HEK293 (cell line): Measurements from ENCODE around the gene ARMH2.
"Not testable (repeated sequence)": the region's sequence is repeated elsewhere in the genome, so short reads cannot be mapped to it uniquely, and the experiment has no call there.

Source experiments
- CTCF ChIA-PET: fragments of 350-600 bp; formaldehyde crosslinking; extraction: SDS; loops from one replicate; lab custom pipeline; 2021; ENCODE audit warnings: antibody characterized with exemption; lab: Yijun Ruan, JAX
- POLR2A ChIA-PET: fragments of 300-600 bp; formaldehyde crosslinking; extraction: SDS; loops from one replicate; lab custom pipeline; 2020; ENCODE audit warnings: antibody characterized with exemption, inconsistent platforms; lab: Yijun Ruan, JAX
- H3K27ac ChIP-seq: fragments of 200-500 bp; sonication (Bioruptor generic); 2 replicates; pipeline ENCODE4 v1.5.1; 2014; ENCODE audit warnings: low read depth, low read length, control low read depth, inconsistent platforms; ENCODE audit errors: extremely low read depth
- H3K36me3 ChIP-seq, 2 experiments: fragments of 200-500 bp in 1 of 2; sonication (Bioruptor generic) in 1 of 2; 1 replicate in 1 of 2; 2 replicates in 1 of 2; pipeline ENCODE4 v1.5.1; 2014 to 2017; ENCODE audit warnings: inconsistent platforms in 2 of 2, low read length in 2 of 2; ENCODE audit not compliant: control insufficient read depth in 2 of 2, insufficient read depth in 1 of 2
- H3K4me1 ChIP-seq: fragments of 200-500 bp; sonication (Bioruptor generic); 2 replicates; pipeline ENCODE4 v1.5.1; 2014; ENCODE audit warnings: mild to moderate bottlenecking, low read length, inconsistent platforms; ENCODE audit not compliant: control insufficient read depth, insufficient read depth
- H3K4me3 ChIP-seq: 2 replicates; pipeline ENCODE4 v1.5.1; 2011; ENCODE audit warnings: low read depth, mild to moderate bottlenecking, control low read depth, low read length, moderate library complexity
- H3K9me3 ChIP-seq: fragments of 200-500 bp; sonication (Bioruptor generic); 2 replicates; pipeline ENCODE4 v1.5.1; 2014; ENCODE audit warnings: low read depth, low read length, inconsistent platforms; ENCODE audit not compliant: control insufficient read depth, insufficient read depth
- BCL11B ChIP-seq: fragments of 450-650 bp; formaldehyde crosslinking; IDR thresholded peaks from 2 replicates; pipeline ENCODE4 v1.5.1; 2016; ENCODE audit warnings: low read depth, missing biosample characterization, missing genetic modification characterization
- SALL2 ChIP-seq: fragments of 450-650 bp; formaldehyde crosslinking; IDR thresholded peaks from 2 replicates; pipeline ENCODE4 v1.5.0; 2017; ENCODE audit warnings: missing biosample characterization, mild to moderate bottlenecking, missing genetic modification characterization, borderline replicate concordance
- SCRT2 ChIP-seq: fragments of 450-650 bp; formaldehyde crosslinking; IDR thresholded peaks from 2 replicates; pipeline ENCODE4 v1.5.1; 2016; ENCODE audit warnings: missing biosample characterization, missing genetic modification characterization
- SETDB1 ChIP-seq: IDR thresholded peaks from one replicate; pipeline ENCODE4 v1.6.1; 2017; ENCODE audit warnings: mild to moderate bottlenecking, low read length, moderate library complexity, mixed read lengths; ENCODE audit not compliant: insufficient read length
- ZEB2 ChIP-seq: fragments of 450-650 bp; formaldehyde crosslinking; IDR thresholded peaks from 2 replicates; pipeline ENCODE4 v1.5.1; 2016; ENCODE audit warnings: missing biosample characterization, missing genetic modification characterization
- ZNF10 ChIP-seq: fragments of 450-650 bp; formaldehyde crosslinking; IDR thresholded peaks from 2 replicates; pipeline ENCODE4 v1.5.1; 2017; ENCODE audit warnings: missing biosample characterization, missing genetic modification characterization
- ZNF19 ChIP-seq: fragments of 450-650 bp; formaldehyde crosslinking; IDR thresholded peaks from 2 replicates; pipeline ENCODE4; 2016; ENCODE audit warnings: missing biosample characterization, missing genetic modification characterization, low read depth
- ZNF2 ChIP-seq: fragments of 450-650 bp; formaldehyde crosslinking; IDR thresholded peaks from 2 replicates; pipeline ENCODE4 v1.5.1; 2016; ENCODE audit warnings: missing biosample characterization, missing genetic modification characterization
- ZNF221 ChIP-seq: fragments of 450-650 bp; formaldehyde crosslinking; IDR thresholded peaks from 2 replicates; pipeline ENCODE4 v1.5.1; 2017; ENCODE audit warnings: missing biosample characterization, missing genetic modification characterization, borderline replicate concordance
- ZNF324 ChIP-seq: fragments of 450-650 bp; formaldehyde crosslinking; IDR thresholded peaks from 2 replicates; pipeline ENCODE4 v1.5.1; 2016; ENCODE audit warnings: missing biosample characterization, missing genetic modification characterization
- ZNF350 ChIP-seq: fragments of 450-650 bp; formaldehyde crosslinking; IDR thresholded peaks from 2 replicates; pipeline ENCODE4 v1.5.0; 2017; ENCODE audit warnings: missing biosample characterization, mild to moderate bottlenecking, missing genetic modification characterization
- ZNF354C ChIP-seq: fragments of 450-650 bp; formaldehyde crosslinking; IDR thresholded peaks from 2 replicates; pipeline ENCODE4 v1.5.1; 2016; ENCODE audit warnings: missing biosample characterization, missing genetic modification characterization, low read depth, borderline replicate concordance
- ZNF514 ChIP-seq: fragments of 450-650 bp; formaldehyde crosslinking; IDR thresholded peaks from 2 replicates; pipeline ENCODE4 v1.5.1; 2016; ENCODE audit warnings: missing biosample characterization, missing genetic modification characterization
- ZNF521 ChIP-seq: fragments of 450-650 bp; formaldehyde crosslinking; IDR thresholded peaks from 2 replicates; pipeline ENCODE4 v1.5.1; 2017; ENCODE audit warnings: missing biosample characterization, mild to moderate bottlenecking, missing genetic modification characterization
- ZNF654 ChIP-seq: fragments of 450-650 bp; formaldehyde crosslinking; IDR thresholded peaks from 2 replicates; pipeline ENCODE4 v1.5.1; 2016; ENCODE audit warnings: low read depth, missing biosample characterization, missing genetic modification characterization
- ZNF660 ChIP-seq: fragments of 450-650 bp; IDR thresholded peaks from 2 replicates; pipeline ENCODE4 v1.5.1; 2018; ENCODE audit warnings: missing biosample characterization, mild to moderate bottlenecking, missing genetic modification characterization
- TF ChIP-seq, protein P1 (sequence below): fragments of 450-650 bp; formaldehyde crosslinking; IDR thresholded peaks from 2 replicates; pipeline ENCODE4 v1.5.1; 2016; ENCODE audit warnings: missing biosample characterization, missing genetic modification characterization
- TF ChIP-seq, protein P2 (sequence below): fragments of 450-650 bp; formaldehyde crosslinking; IDR thresholded peaks from 2 replicates; pipeline ENCODE4 v1.5.1; 2016; ENCODE audit warnings: missing biosample characterization, missing genetic modification characterization
- TF ChIP-seq, protein P3 (sequence below): fragments of 450-650 bp; formaldehyde crosslinking; IDR thresholded peaks from 2 replicates; pipeline ENCODE4 v1.5.1; 2016; ENCODE audit warnings: missing biosample characterization, missing genetic modification characterization
- TF ChIP-seq, protein P4 (sequence below): fragments of 450-650 bp; formaldehyde crosslinking; IDR thresholded peaks from 2 replicates; pipeline ENCODE4 v1.5.1; 2017; ENCODE audit warnings: missing biosample characterization, missing genetic modification characterization

Gene ARMH2

DNA sequence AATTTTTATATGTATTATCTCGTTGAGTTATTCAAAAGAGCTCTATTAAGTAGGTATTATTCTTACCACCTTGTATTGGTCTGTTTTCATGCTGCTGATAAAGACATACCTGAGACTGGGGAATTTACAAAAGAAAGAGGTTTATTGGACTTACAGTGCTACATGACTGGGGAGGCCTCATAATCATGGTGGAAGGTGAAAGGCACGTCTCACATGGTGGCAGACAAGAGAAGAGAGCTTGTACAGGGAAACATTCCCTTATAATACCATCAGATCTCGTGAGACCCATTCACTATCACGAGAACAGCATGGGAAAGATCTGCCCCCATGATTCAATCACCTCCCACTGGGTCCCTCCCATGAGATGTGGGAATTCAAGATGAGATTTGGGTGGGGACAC is 44.3 kb downstream of the ARMH2 start:
- H3K4me1 ChIP-seq, H3K9me3 ChIP-seq, POLR2A ChIA-PET, H3K27ac ChIP-seq, H3K36me3 ChIP-seq: not testable (repeated sequence)
- CTCF ChIA-PET = interaction anchor here (0.6 kb wide), 2 partner anchors 225 to 361 kb away, joined by 3 to 5 read pairs; no protein-coding TSS in a partner anchor
- TF ChIP-seq SETDB1 = peak; percentile 82
- TF ChIP-seq, all 188 proteins: peak for 1; not testable (repeated sequence) for 187
- H3K4me3 ChIP-seq = not testable (repeated sequence)

DNA sequence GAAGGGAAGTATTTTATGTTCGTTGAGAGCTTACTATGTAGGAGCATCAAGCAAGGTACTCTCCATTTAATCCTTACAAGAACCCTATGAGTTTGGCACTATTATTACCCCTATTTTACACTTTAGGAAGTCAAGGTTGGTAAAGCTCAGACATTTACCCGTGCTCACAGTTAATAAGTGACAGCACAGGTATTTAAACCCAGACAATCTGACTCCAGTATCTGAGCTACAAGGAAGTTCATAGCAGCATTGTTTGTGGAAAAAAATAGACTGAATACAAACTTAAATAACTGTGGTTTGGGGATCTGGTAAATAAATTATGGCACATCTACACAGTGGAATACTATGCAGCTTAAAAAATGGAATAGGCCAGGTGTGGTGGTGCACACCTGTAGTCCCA is 45.2 kb downstream of the ARMH2 start:
- Histone ChIP-seq H3K4me3 (no peak overlapping the region), H3K36me3 (no peaks in the 10 kb centered on the region), H3K4me1 (no peaks in the 10 kb centered on the region), H3K9me3 (no peaks in the 10 kb centered on the region), H3K27ac (no peak overlapping the region)
- no peak for TF ChIP-seq ZNF654 (tag by site-specific recombination)
- TF ChIP-seq, protein P1, sequence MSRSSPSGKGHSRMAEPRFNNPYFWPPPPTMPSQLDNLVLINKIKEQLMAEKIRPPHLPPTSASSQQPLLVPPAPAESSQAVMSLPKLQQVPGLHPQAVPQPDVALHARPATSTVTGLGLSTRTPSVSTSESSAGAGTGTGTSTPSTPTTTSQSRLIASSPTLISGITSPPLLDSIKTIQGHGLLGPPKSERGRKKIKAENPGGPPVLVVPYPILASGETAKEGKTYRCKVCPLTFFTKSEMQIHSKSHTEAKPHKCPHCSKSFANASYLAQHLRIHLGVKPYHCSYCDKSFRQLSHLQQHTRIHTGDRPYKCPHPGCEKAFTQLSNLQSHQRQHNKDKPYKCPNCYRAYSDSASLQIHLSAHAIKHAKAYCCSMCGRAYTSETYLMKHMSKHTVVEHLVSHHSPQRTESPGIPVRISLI = no peak
- TF ChIP-seq, protein P2, sequence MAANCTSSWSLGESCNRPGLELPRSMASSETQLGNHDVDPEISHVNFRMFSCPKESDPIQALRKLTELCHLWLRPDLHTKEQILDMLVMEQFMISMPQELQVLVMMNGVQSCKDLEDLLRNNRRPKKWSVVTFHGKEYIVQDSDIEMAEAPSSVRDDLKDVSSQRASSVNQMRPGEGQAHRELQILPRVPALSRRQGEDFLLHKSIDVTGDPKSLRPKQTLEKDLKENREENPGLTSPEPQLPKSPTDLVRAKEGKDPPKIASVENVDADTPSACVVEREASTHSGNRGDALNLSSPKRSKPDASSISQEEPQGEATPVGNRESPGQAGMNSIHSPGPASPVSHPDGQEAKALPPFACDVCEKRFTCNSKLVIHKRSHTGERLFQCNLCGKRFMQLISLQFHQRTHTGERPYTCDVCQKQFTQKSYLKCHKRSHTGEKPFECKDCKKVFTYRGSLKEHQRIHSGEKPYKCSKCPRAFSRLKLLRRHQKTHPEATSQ (tag by site-specific recombination) = no peak
- TF ChIP-seq SCRT2 (tag by site-specific recombination) = no peak
- TF ChIP-seq ZNF660 = no peak
- no peak for TF ChIP-seq ZEB2 (tag by site-specific recombination)
- CTCF ChIA-PET = interaction anchor here (0.7 to 1.1 kb wide), 2 partner anchors 68 to 172 kb away, joined by 3 to 5 read pairs; no protein-coding TSS in a partner anchor
- POLR2A ChIA-PET = no interaction called here

DNA sequence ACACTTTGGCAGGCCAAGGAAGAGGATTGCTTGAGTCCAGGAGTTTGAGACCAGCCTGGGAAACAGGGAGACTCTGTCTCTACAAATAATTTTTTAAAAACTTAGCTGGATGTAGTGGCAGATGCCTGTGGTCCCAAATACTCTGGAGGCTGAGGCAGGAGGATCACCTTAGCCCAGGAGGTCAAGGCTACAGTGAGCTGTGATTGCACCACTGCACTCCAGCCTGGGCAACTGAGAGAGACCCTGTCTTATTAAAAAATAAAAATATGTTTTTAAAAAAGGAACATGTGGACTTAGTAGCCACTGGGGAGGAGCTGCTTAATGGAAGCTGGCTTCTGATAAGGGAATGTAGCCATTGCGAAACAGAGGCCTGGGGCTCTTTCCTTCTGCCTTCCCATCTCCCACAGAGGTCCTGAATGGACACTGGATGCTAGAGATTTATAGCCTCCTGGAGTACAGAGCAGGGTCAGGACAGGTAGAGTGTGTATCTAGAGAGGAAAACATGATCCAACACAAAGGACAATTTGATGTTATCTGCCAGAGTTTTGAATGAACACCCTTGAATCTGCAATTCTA is 45.7 kb downstream of the ARMH2 start:
- Histone ChIP-seq H3K27ac (no peak overlapping the region), H3K4me1 (no peaks in the 10 kb centered on the region), H3K9me3 (no peaks in the 10 kb centered on the region), H3K36me3 (no peaks in the 10 kb centered on the region), H3K4me3 (no peak overlapping the region)
- POLR2A ChIA-PET = no interaction called here
- TF ChIP-seq ZNF324 (tag by site-specific recombination) = no peak
- TF ChIP-seq, protein P3, sequence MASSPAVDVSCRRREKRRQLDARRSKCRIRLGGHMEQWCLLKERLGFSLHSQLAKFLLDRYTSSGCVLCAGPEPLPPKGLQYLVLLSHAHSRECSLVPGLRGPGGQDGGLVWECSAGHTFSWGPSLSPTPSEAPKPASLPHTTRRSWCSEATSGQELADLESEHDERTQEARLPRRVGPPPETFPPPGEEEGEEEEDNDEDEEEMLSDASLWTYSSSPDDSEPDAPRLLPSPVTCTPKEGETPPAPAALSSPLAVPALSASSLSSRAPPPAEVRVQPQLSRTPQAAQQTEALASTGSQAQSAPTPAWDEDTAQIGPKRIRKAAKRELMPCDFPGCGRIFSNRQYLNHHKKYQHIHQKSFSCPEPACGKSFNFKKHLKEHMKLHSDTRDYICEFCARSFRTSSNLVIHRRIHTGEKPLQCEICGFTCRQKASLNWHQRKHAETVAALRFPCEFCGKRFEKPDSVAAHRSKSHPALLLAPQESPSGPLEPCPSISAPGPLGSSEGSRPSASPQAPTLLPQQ (tag by site-specific recombination) = no peak
- TF ChIP-seq ZNF521 = no peak
- no peak for TF ChIP-seq ZNF19 (tag by site-specific recombination)
- no peak for TF ChIP-seq ZNF2 (tag by site-specific recombination)
- CTCF ChIA-PET = interaction anchor here (0.7 to 1.1 kb wide), 2 partner anchors 68 to 172 kb away, joined by 3 to 5 read pairs; no protein-coding TSS in a partner anchor

DNA sequence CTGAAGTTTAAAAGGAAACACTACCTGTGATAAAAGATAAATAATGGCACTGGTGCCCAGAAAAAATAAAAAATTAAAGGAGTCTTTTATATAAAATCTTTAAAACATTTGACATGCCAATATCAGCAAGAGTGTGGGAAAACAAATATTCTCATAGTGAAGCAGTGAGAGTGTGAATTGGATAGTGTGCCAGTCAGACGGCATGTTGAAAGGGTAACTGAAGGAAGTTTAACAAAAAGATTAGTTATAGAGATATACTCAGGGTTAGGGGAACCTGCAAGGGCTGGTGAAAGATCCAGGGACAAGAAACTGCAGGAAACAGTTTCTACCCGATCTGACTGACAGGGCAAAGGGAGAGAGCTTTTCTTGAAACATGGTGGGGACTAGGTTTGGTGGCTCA is 46.2 kb downstream of the ARMH2 start:
- H3K27ac ChIP-seq = no peak overlapping the region
- ChIA-PET POLR2A (no interaction called here), CTCF (no interaction called here)
- TF ChIP-seq ZNF660 (no peak), BCL11B (tag by site-specific recombination) (no peak), ZNF354C (tag by site-specific recombination) (no peak), ZNF514 (no peak), SALL2 (no peak), ZNF221 (tag by site-specific recombination) (no peak), ZNF350 (tag by site-specific recombination) (no peak), ZNF10 (tag by site-specific recombination) (no peak)
- TF ChIP-seq, protein P2 (tag by site-specific recombination) = no peak
- TF ChIP-seq, protein P4, sequence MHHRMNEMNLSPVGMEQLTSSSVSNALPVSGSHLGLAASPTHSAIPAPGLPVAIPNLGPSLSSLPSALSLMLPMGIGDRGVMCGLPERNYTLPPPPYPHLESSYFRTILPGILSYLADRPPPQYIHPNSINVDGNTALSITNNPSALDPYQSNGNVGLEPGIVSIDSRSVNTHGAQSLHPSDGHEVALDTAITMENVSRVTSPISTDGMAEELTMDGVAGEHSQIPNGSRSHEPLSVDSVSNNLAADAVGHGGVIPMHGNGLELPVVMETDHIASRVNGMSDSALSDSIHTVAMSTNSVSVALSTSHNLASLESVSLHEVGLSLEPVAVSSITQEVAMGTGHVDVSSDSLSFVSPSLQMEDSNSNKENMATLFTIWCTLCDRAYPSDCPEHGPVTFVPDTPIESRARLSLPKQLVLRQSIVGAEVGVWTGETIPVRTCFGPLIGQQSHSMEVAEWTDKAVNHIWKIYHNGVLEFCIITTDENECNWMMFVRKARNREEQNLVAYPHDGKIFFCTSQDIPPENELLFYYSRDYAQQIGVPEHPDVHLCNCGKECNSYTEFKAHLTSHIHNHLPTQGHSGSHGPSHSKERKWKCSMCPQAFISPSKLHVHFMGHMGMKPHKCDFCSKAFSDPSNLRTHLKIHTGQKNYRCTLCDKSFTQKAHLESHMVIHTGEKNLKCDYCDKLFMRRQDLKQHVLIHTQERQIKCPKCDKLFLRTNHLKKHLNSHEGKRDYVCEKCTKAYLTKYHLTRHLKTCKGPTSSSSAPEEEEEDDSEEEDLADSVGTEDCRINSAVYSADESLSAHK (tag by site-specific recombination) = no peak

More for the DNA sequence above, 46.2 kb downstream of the ARMH2 start:
- H3K9me3 ChIP-seq = no peaks in the 10 kb centered on the region
- no peaks in the 10 kb centered on the region for H3K4me1 ChIP-seq
- H3K36me3 ChIP-seq = no peaks in the 10 kb centered on the region
- no peak overlapping the region for H3K4me3 ChIP-seq
